HepG2 (cell line): Measurements from ENCODE around the gene FBXL7. TPM values are rescaled to one million over a fixed set of nuclear protein-coding genes. Genes with fewer than 3 reads are reported as not detected.

ENCODE experiments used
- ATAC-seq: fragments of 200-7000 bp; cut with Tn5 transposase; 3 replicates; pipeline ENCODE4 v1.9.1; 2020; ENCODE audit warnings: mild to moderate bottlenecking, moderate library complexity
- BruUV-seq: library from RNA; stranded (reverse); fragments of 400-500 nt; replicated peaks from 2 replicates; lab custom pipeline; 2021; lab: Mats Ljungman, UMichigan
- CTCF ChIA-PET: fragments of 300-600 bp; formaldehyde crosslinking; extraction: SDS; loops from one replicate; lab custom pipeline; 2021; ENCODE audit warnings: low total read pairs, inconsistent platforms, low intra/inter-chr PET ratio; lab: Yijun Ruan, JAX
- POLR2A ChIA-PET: fragments of 350-600 bp; sonication (Branson Sonifier 250); formaldehyde crosslinking; loops from one replicate; lab custom pipeline; 2020; ENCODE audit warnings: antibody characterized with exemption, inconsistent platforms; lab: Yijun Ruan, JAX
- DNase-seq: peaks from one replicate; pipeline ENCODE4 v3.0.0-alpha.2; 2015; ENCODE audit warnings: low spot score
- FAIRE-seq: peaks from 3 replicates; lab custom pipeline; 2011; peaks lifted over from hg19 to GRCh38; lab: Jason Lieb, UNC
- H2AFZ ChIP-seq: one replicate; pipeline ENCODE4 v1.6.1; 2011; ENCODE audit warnings: low read length, inconsistent platforms
- H3K27ac ChIP-seq: fragments of 300-600 bp; 3 replicates; pipeline ENCODE4 v1.8.0; 2011; ENCODE audit warnings: mixed run types, mild to moderate bottlenecking, mixed read lengths, low read length, inconsistent platforms; ENCODE audit not compliant: insufficient read depth; ENCODE audit errors: extremely low read length
- H3K27me3 ChIP-seq, 2 experiments: fragments of 200-600 bp in 1 of 2; 2 replicates in 1 of 2; 3 replicates in 1 of 2; pipeline versions ENCODE4 v1.6.0 to v1.8.0; 2011; ENCODE audit warnings: low read length in 2 of 2, mild to moderate bottlenecking in 2 of 2, moderate library complexity in 2 of 2, inconsistent platforms in 1 of 2; ENCODE audit not compliant: insufficient read depth in 2 of 2, control insufficient read depth in 1 of 2
- H3K36me3 ChIP-seq, 2 experiments: fragments of 200-600 bp in 1 of 2; replicated peaks in 1 of 2; 2 replicates in 1 of 2; 3 replicates in 1 of 2; pipeline versions ENCODE4 v1.5.1 to v1.8.0; 2011; ENCODE audit warnings: low read length in 2 of 2, inconsistent platforms in 1 of 2; ENCODE audit not compliant: insufficient read depth in 2 of 2, control insufficient read depth in 1 of 2
- H3K4me1 ChIP-seq: 2 replicates; pipeline ENCODE4 v1.5.1; 2012; ENCODE audit warnings: low read length, inconsistent platforms; ENCODE audit not compliant: insufficient read depth
- H3K4me2 ChIP-seq: 2 replicates; pipeline ENCODE4 v1.6.0; 2011; ENCODE audit warnings: low read depth, low read length, inconsistent platforms
- H3K4me3 ChIP-seq, 3 experiments: fragments of 200-600 bp in 1 of 3; sonication (generic), shearing (Covaris generic) in 1 of 3; replicated peaks in 1 of 3; 2 replicates each; pipeline ENCODE4 v1.5.1; 2011 to 2016; ENCODE audit warnings: low read length in 3 of 3, inconsistent platforms in 2 of 3, low read depth in 2 of 3, mild to moderate bottlenecking in 2 of 3, control low read depth in 1 of 3, mixed read lengths in 1 of 3; ENCODE audit not compliant: insufficient read depth in 1 of 3
- H3K79me2 ChIP-seq: one replicate; pipeline ENCODE4 v1.6.1; 2011; ENCODE audit warnings: low read length, inconsistent platforms; ENCODE audit not compliant: insufficient read depth
- H3K9ac ChIP-seq: 2 replicates; pipeline ENCODE4 v1.6.0; 2011; ENCODE audit warnings: mild to moderate bottlenecking, low read depth, low read length, inconsistent platforms; ENCODE audit not compliant: insufficient read depth
- H3K9me3 ChIP-seq: 2 replicates; pipeline ENCODE4 v1.5.1; 2012; ENCODE audit warnings: mild to moderate bottlenecking, low read length
- H4K20me1 ChIP-seq: 2 replicates; pipeline ENCODE4 v1.6.0; 2011; ENCODE audit warnings: inconsistent platforms, mild to moderate bottlenecking, low read length, moderate library complexity; ENCODE audit not compliant: insufficient read depth
- ATF5 ChIP-seq: sonication (generic); formaldehyde crosslinking; IDR thresholded peaks from 2 replicates; pipeline ENCODE4 v1.4.0; 2020; ENCODE audit warnings: mild to moderate bottlenecking, low read depth, missing genetic modification reagents
- CBX5 ChIP-seq: sonication (generic); formaldehyde crosslinking; IDR thresholded peaks from 2 replicates; pipeline ENCODE4 v1.4.0; 2020; ENCODE audit warnings: missing genetic modification reagents, borderline replicate concordance
- CEBPB ChIP-seq: IDR thresholded peaks from 2 replicates; pipeline ENCODE4 v1.6.1; 2011; ENCODE audit warnings: low read depth, low read length, improper control_type of control experiment, borderline replicate concordance
- MLX ChIP-seq: IDR thresholded peaks from 2 replicates; pipeline ENCODE4 v1.6.1; 2016
- MTERF4 ChIP-seq: sonication (generic); formaldehyde crosslinking; IDR thresholded peaks from 2 replicates; pipeline ENCODE4 v1.8.0; 2023; ENCODE audit warnings: mild to moderate bottlenecking, missing genetic modification reagents
- PRPF4 ChIP-seq: fragments of 200-400 bp; formaldehyde crosslinking; IDR thresholded peaks from 2 replicates; pipeline ENCODE4 v1.6.1; 2016; ENCODE audit warnings: low read length, low read depth; ENCODE audit not compliant: poor library complexity, severe bottlenecking
- RNF2 ChIP-seq: fragments of 450-650 bp; conservative IDR thresholded peaks from 2 replicates; pipeline ENCODE4 v1.6.1; 2016; ENCODE audit warnings: low read depth
- TEAD2 ChIP-seq: sonication (generic); formaldehyde crosslinking; IDR thresholded peaks from 2 replicates; pipeline ENCODE4 v1.9.0; 2021; ENCODE audit warnings: missing genetic modification reagents
- THAP8 ChIP-seq: sonication (generic); formaldehyde crosslinking; IDR thresholded peaks from 2 replicates; pipeline ENCODE4 v1.5.1; 2020; ENCODE audit warnings: missing genetic modification reagents, mild to moderate bottlenecking, borderline replicate concordance
- THRA ChIP-seq: sonication (generic); formaldehyde crosslinking; IDR thresholded peaks from 2 replicates; pipeline ENCODE4 v1.4.0; 2020; ENCODE audit warnings: missing genetic modification reagents, borderline replicate concordance
- YEATS4 ChIP-seq: sonication (generic); formaldehyde crosslinking; IDR thresholded peaks from 2 replicates; pipeline ENCODE4 v1.4.0; 2020; ENCODE audit warnings: missing genetic modification reagents, borderline replicate concordance
- ZNF205 ChIP-seq: IDR thresholded peaks from 2 replicates; pipeline ENCODE4 v1.6.1; 2018; ENCODE audit warnings: missing biosample characterization, missing genetic modification reagents
- WGBS: methylation state at CpG from one replicate; pipeline ENCODE4 v1.1.6; 2017; ENCODE audit warnings: low lambda C conversion rate; 5-methylcytosine and 5-hydroxymethylcytosine counted together
- in situ Hi-C: cut with HindIII; loops from 2 replicates; pipeline ENCODE4 v1.10.0; 2017; ENCODE audit warnings: low pct_unique_long_range_greater_than_20kb; ENCODE audit not compliant: extremely low pct_ligation_motif_present
- intact Hi-C: fragments of 100-400 bp; cut with micrococcal nuclease; formaldehyde crosslinking; loops from one replicate; pipeline ENCODE4 v1.10.0; 2022; ENCODE audit not compliant: unreplicated experiment
- polyA plus RNA-seq, 8 experiments: library from polyadenylated mRNA; depleted of rRNA in 3 of 8; stranded (reverse) in 7 of 8; unstranded in 1 of 8; fragments of >200 nt; fragmentation: Illumina TruSeq in 4 of 8; extraction: Trizol in 4 of 8; gene quantifications; 2 replicates each; pipeline versions ENCODE4 v1.2.1 to v1.2.3, GENCODE V29; 2011 to 2016; ENCODE audit warnings: low read depth in 4 of 8, missing spikeins in 1 of 8, mixed read lengths in 1 of 8; ENCODE audit not compliant: insufficient read depth in 1 of 8
- total RNA-seq, 5 experiments: library from RNA; depleted of rRNA; stranded (reverse); fragments of >200 nt; fragmentation: Illumina TruSeq; extraction: Trizol; gene quantifications; 2 replicates each; pipeline ENCODE4 v1.2.3, GENCODE V29; 2016; ENCODE audit warnings: low read depth in 1 of 5

The FBXL7 gene
- total and polyA plus RNA-seq, 2 of the 13 experiments (the other 11 are each of a cell fraction or from before 2014, with no cell fraction given), result 0.07 TPM; not detected in 1

GRCh38 chr5:15615859-15616258, 115.9 kb downstream of the FBXL7 start:
- BruUV-seq, result no TSS peak
- CTCF ChIA-PET, result no interaction called here
- intact Hi-C loops, result no loop called here

More at GRCh38 chr5:15615859-15616258, 115.9 kb downstream of the FBXL7 start:
- TF ChIP-seq CBX5 (no peak), THRA (CRISPR knock-in tag) (no peak), RNF2 (no peak), YEATS4 (CRISPR knock-in tag) (no peak), ZNF205 (CRISPR knock-in tag) (no peak), PRPF4 (no peak), THAP8 (no peak), TEAD2 (no peak), MLX (no peak), MTERF4 (CRISPR knock-in tag) (no peak), CEBPB (no peak), ATF5 (CRISPR knock-in tag) (no peak)
- TF ChIP-seq, all 625 proteins: peak for 0
- FAIRE-seq (no peak), ATAC-seq (no peak), DNase-seq (no peak)
- WGBS, result 0% methylated on average over 6 of the region's 6 CpGs
- H3K4me3 ChIP-seq, result no peak overlapping the region
- H4K20me1 ChIP-seq, result no peaks in the 10 kb centered on the region
- H3K27ac ChIP-seq, result no peak overlapping the region
- no peak overlapping the region for H2AFZ ChIP-seq
- H3K4me2 ChIP-seq, result no peak overlapping the region
- POLR2A ChIA-PET, result no interaction called here
- no peaks in the 10 kb centered on the region for H3K4me1 ChIP-seq
- peaks cover 4% of the 10 kb centered on the region; the same call in 1 of the 2 replicates for H3K9me3 ChIP-seq
- no peak overlapping the region for H3K9ac ChIP-seq
- no peaks in the 10 kb centered on the region for H3K79me2 ChIP-seq
- H3K27me3 ChIP-seq, result no peaks in the 10 kb centered on the region
- in situ Hi-C loops, result no loop called here
- H3K36me3 ChIP-seq, result no peaks in the 10 kb centered on the region
